ENCODE data around the gene PHYKPL.

PHYKPL gene

DNA sequence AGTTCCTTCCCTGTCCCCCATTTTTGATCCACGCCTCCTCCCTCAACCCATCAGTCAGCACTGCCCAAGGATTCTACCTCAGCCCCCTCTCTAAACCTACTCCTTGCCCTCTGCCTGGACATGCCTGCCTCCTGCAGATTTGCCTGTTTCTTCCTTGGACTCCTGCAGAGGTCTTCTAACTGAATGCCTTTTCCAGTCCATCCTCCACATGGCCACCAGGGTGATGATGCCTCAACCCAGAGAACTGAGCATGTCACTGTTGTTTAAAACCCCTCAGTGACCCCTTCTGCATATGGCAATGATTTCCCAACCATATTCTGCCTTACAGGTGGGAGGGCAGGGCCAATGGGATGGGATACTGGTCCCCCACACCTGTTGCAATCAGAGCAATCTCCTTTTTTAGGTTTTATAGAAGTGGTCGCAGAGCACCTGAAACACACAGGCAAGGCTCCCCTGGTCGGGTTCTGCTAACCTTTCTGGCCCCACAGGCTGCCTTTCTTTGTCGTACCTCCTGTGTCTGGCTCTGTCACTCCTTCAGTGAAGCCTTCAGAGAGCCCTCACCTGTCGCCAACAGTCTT, 9.3 kb downstream of the PHYKPL start:
- DNase-seq (ENCODE audit: low read depth): no peak

DNA sequence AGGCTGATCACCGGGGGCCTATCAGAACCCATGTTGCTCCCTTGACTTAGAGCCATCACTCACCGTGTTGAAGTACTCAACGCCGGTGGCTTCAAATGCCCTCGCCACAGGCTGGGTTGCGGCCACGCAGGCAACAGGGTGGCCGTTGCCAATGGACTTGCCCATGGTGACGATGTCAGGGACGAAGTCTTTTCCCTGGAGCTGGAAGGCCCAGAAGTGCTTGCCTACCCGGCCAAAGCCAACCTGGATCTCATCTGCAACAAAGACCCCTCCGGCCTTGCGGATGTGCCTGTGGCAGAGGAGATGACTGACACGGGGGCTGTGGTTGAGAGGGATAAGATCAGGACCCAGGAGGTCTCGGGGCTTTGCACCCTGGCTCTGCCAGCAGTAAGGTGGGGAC, 10.3 kb downstream of the PHYKPL start:
- no peak for DNase-seq (ENCODE audit: low read depth)

DNA sequence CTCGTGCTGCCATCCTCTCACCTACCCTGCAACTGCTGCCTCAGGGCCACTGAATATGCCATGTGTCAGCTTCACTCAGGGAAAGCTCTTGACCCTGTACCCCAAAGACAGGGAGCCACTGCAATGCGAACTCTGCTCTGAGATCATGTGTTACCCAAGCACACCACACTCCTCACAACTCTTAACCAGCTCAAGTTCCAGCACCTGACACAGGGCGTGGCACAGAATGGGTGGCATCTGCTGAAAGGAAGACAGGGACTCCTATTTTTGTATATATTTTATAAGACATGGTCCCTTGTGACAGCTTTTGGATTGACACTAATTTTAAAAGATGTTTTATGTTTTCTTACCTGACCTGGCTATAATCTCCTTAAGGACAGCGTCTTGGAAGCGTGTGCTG, 10.7 kb downstream of the PHYKPL start:
- no peak for DNase-seq (ENCODE audit: low read depth)

DNA sequence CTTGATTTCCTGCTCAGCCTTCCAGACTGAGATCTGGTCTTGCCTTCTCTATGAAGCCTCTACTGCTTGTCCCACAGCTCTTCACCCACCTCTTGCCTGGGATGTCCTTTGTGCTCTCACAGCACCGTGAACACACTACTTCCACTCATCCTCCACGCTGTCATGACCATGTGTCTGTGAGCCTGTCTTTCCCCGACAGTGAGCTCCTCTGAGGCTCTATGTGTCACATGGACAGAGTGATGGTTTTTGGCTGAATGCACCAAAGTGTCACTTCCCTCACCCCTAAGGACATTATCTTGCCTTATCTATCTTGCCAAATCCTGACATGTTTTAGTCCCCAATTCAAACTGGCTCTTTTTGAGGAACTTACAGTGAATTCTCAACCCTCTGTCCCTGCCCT, 11.3 kb downstream of the PHYKPL start:
- DNase-seq (ENCODE audit: low read depth): no peak

DNA sequence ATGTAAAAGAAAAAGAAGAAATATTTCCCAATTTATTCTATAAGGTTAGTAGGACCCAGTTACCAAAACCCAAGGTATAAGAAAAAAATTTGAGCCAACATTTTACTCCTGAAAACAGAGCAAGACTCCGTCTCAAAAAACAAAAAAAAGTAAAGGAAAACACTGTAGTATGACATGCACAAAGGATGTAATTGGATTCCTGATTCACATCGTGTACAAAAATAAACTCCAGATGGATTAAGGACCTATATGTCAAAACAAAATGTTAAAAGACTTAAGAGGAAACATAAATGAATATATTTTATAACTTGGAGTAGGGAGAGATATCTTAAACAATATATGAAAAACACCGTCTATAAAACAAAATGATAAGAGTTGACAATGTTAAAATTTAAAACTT, 13.8 kb downstream of the PHYKPL start:
- no peak for DNase-seq (ENCODE audit: low read depth)

DNA sequence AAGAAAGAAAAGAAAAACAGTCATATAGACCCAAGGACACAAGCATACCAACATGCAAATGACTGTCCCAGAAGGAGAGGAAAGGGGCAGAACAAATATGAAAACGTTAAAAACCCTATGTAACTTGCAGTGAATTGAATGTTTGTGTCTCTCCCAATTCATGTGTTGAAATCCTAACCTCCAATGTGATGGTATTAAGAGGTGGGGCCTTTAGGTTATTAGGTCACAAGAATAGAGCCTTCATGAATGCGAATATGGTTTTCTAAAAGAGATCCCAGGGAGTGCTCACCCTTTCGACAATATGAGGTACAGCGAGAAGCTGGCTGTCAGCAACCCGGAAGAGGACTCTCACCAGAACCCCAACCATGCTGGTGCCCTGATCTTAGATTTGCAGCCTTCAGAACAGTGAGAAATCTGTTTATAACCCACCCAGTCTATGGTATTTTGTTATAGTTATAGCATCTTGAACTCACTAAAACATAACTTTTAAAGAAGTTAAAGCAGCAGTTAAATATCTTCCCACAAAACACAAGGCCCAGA, 14.3 kb downstream of the PHYKPL start:
- no peak for DNase-seq (ENCODE audit: low read depth)

DNA sequence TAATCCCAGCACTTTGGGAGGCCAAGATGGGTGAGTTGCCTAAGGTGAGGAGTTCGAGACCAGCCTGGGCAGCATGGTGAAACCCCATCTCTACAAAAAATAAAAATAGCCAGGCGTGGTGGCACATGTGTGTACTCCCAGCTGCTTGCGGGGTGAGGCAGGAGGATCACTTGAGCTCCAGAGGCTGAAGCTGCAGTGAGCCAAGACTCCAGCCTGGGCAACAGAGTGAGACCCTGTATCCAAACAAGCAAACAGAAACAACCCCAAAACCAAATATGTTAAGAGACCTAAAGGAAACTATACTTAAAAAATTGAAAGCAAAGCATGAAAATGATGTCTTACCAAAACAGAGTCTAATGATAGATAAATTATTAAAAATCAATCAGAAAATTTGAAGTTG, 15.8 kb downstream of the PHYKPL start:
- no peak for DNase-seq (ENCODE audit: low read depth)

DNA sequence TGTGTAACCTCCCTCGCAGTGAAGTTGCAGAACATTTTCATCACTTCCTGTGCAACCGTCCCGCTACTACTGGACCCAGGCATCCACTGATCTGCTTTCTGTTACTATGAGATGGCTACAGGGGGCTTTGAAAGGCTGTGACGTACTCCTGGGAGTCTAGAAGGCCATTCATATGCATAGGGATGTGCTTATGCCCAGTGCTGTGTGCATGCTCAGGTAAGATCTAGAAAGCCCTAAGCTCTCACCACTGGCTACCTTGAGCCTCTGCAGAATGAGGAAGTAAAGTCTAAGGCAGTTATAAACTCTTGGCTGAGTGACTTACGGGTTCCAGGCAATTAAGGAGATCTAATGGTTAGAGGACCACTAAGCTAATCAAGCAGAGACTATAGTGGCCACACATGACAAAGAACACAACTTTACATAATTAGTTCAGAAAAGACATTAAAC, 16.5 kb downstream of the PHYKPL start:
- DNase-seq (ENCODE audit: low read depth): no peak

DNA sequence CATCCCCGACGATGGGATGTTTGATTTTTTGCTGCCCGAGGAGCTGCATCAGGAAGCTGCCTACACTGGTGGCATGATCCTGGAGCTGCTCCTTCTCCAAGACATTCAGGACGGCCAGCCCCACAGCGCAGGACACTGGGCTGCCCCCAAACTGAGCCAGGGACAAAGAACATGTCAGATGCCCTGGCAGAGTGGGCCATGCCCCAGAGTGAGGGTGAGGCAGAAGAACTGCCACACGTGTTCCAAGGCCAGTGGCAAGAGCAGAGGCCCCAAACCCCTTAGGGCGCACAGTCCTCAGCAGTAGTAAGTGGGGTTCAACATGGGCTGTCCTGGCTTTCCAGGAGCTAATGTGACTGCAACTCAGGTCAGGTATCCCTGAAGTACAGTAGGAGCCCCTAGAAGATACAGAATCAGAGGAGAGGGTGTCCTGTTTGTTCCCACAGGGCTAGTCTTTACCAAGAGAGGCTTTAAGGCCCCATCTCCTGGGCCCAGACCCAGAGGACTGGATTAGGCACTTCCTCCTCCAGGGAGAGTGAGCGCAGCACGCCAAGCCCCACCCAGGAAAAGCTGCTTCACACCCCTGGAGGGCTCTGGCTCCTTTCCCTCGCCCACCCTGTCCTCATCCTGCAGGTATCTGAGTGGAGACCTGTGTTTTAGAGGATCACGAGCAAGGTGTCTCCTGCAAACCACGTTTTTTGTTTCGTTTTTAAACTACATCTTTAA, 17.2 kb downstream of the PHYKPL start:
- no peak for DNase-seq (ENCODE audit: low read depth)

DNA sequence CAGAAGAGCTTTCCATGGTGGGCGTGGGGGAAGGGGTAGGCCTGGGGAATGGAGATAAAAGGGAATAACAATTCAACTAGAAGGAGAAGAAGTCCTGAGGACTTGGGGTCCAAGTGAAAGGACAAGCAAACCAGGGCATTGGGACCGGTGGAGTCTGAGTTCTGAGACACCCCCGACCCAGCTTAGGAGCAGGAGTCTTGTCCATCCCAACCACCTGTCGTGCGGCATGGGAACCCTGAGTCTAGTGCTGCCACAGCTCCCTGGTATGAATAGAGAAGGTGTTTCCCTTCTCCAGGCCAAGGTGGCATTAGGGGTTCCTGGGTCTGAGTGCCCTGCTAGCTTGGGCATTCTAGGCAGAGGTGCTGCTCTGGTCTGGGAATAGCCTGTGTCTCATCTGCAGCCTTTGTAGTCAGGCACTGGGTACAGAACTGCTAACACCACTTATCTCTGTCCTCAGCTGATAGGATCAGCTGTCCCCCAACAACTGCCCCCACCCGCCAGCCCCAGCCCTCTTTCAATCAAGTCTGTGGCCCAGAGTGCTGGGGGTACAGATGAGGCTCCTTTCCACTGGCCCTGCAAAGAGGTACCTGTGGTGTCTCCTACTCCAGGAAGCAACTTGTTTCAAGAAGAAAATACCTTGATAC, 18.3 kb downstream of the PHYKPL start:
- no peak for DNase-seq (ENCODE audit: low read depth)

DNA sequence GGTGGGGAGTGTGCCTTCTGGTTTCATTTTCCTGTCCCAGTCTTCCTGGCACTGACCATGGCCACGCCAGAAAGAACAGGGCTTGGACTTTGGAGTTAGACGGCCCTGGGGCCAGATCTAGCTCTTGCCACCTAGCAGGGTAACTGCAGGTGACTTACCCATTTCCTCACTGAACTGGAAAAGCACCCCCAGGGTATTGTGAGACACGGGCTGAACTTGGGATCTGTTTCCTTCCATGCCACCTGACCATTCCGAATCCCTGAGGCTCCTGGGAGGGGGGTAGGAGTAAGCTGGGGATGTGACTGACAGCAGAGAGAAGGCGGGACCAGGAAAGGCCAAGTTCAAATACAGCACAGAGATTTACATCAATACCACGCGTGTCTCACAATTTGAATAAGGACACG, 18.9 kb downstream of the PHYKPL start:
- DNase-seq (ENCODE audit: low read depth): no peak

DNA sequence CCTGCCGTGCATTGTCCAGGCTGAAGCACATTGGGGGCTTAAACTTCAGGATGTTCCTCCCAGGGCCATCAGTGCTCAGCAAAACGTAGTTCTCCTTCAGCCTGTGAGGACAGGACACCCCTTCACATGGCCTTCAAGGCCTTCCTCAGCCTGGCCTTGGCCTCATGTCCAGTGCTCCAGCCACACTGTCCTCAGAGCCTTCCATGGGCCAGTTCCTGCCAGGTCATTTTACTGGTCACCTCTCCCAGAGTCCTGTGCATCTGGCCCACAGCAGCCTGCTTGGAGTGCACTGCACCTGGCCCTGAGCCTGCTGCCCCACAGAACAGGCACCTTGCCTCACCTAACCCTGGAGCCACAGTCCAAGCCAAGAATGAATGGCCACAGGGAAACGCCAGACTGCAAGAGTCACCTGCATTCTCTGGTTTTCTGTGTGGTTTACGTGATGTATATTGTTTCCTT, 19.6 kb downstream of the PHYKPL start:
- no peak for DNase-seq (ENCODE audit: low read depth)

DNA sequence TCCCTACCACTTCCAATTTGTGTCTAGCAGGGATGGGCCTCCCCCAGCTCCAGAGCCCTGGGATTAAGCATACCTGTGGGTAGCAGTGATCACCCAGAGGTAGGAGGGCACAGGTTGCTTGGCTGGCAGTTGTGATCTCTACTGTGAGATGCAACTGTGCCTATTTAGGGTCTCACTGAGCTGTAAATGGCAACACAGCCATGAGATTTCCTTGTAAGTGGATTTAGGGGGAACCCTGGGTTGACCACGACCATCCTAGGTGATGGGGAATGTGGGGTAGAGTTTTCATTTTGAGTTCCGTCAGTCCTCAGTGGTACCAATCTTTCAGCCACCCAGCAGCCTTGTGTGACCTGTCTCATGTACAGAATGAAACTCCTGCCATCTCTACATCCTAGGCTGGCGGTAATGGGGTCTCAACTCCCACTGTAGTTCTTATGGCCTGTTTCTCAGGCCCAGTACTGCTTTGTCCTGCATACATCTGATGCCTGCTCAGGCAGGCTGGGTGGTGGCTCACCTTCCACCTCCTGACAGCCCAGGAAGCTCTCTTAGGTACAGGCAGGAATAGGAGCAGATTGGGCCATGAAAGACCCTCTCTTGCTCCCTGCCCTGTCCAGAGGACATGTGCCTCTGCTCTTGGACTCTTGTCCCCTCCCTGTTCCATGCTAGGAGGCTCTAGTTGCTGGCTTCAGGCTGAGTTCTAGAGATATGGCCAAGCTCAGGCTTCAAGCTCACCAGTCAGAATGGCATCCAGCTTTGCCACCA, 20.2 kb downstream of the PHYKPL start:
- no peak for DNase-seq (ENCODE audit: low read depth)

DNA sequence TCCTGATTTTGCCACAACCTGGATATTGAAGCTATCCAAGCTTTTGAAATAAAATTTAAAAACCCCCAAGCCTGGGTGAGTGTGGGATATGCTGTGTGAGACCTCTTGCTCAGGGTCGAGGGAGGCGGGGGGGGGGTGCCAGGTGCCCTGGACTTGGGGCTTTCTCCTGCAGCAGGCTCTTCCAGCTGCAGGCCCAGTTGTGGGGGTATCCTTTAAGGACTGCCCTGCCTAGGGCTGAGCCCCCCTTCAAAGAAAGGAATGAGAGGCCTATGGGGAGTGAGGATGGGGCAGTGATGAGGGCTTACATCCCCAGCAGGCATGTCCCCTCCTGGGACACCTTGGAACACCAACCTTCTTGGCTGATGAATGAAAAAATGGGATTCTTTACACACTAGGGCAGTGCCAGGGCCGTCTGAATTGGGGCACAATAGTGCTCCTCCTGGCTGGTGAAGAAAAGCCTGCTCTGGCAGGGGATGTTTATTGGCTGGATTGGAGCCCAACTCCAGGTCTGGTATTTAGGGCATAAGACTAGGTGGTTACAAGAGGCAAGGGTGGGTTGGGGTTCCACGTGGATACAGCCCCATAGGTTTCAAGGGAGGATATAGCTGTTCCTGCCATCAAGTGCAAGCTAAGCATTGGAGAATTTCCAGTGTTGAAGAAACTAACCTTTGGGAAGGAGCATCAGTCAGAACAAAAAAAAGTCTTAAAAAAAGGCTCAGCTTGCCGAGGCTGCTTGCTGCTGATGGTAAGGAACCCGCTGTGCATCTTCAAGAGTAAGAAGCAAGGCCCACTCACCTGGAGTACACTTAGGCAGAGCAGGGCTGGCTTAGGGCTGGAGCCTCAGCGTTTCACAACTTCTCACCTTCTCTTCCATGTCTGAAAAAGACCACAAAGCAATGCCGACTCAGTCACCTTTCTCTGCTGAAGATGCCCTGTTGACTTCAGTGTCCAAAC, 21.2 kb downstream of the PHYKPL start:
- no peak for DNase-seq (ENCODE audit: low read depth)

DNA sequence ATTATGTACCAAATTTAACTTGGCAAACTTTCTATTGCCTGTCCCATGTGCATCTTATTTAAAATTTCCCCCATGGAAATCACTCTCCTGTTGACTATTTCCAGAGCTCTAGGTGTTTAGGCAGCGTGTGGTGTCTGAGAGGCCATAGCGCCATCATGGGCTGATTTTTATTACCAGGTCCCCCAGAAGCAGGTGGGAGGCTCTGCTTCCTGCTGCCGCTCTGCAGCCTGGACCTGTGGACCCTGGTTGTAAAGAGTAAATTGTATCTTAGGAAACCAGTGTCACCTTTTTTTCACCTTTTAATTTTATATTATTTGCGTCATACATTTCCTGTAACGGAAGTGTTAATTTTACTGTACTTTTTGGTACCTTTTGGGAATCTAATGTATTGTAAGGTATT, 21.9 kb downstream of the PHYKPL start:
- DNase-seq (ENCODE audit: low read depth): no peak

DNA sequence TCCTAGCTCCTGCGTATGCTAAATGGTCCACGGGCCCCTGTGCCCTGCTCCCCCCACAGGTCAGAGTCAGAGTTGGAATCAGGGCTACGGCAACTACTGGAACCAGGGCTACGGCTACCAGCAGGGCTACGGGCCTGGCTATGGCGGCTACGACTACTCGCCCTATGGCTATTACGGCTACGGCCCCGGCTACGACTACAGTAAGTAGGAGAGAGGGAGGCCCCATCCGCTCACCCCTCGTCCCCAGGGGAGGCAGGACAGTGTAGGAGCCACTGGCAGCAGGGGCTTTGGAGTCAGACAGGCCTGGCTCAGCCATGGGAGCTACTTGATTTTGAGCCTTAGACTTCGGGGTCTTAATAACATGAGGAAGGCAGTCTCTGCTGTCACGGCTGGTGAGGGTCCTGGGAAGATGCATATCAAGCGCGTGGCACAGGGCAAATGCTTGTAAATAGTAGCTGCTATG, 22.5 kb downstream of the PHYKPL start:
- DNase-seq (ENCODE audit: low read depth): no peak

DNA sequence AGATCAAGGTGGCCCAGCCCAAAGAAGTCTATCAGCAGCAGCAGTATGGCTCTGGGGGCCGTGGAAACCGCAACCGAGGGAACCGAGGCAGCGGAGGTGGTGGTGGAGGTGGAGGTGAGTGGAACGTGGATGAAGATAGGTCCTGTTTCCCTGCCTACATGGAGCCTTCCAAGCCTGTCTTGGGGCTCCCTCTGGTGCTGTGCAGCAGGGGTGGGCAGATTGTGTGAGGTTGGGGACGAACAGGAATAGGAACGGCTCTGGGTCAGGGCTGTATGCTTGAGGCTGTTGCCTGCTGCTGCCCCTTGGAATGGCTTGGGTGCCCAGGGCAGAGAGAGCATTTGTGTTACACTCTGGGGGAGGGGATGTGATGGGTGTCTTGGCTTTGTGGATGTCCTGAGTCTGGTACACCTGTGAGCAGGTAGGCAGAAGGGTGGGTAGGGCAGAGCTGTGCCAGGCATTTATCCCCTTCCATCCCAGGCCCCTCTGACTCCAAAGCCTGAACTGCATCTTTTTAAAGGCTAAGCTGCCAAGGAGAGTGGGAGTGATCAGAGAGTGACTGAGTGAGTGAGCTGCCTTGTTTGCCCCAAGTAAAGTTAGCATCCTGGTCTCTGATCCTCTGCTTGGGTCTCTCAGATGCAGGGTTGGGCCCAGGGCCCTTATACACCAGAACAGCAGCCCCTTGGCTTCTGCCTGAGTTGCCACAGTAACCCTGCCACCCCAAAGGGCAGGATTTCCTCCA, 23.1 kb downstream of the PHYKPL start:
- no peak for DNase-seq (ENCODE audit: low read depth)

DNA sequence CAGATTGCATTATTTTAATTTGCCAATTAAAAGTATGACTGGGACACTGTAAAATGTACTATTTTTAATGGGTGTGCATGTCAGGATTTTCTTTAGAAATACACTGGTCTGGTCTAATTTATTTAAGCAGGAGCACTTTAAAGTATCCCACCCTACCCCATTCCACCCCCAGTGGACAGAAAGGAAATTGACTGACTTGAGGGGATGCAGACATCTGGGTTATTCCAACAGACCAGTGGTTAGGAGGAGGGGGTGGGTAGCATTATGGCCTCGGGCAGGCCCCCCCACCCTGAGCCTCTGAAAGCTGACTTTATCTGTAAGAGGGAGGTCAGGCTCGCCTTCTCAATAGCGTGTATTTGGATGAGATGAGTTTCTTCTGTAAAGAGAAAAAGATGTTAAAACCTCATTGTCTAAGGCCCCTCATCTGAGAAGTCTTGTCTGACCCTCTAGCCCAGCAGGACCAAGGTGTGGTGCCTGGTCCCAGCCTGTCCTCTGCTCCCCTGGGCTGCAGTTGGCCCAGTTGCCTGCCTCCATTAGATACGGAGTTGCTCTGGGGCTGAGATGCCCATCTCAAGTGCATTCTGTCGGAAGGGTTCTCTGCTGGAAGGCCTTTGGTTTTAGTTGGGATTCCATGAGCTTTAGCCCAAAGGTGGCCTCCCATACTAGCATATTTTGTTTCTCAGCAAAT, 23.9 kb downstream of the PHYKPL start:
- DNase-seq (ENCODE audit: low read depth): no peak

DNA sequence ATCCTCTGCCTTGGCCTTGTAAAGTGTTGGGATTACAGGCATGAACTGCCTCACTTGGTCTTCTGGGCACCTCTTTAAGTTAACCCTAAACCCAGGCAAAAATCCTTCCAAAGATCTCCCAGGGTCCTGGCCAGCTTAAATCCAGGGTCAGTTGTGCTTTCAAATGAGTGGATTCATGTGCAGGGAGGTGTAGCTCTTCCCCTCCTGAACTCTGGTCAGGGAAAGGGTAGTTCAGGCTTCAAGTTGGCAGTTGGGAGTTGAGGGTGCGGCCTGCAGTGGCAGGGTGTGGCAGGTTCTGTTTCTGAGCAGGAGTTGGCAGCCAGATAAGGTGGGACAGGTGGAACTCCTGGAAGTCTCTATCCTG, 24.7 kb downstream of the PHYKPL start:
- DNase-seq (ENCODE audit: low read depth): no peak
